Measurements from ENCODE around the gene LEKR1.
"Not testable (repeated sequence)": the region's sequence is repeated elsewhere in the genome, so short reads cannot be mapped to it uniquely, and the experiment has no call there.

The LEKR1 gene

DNA sequence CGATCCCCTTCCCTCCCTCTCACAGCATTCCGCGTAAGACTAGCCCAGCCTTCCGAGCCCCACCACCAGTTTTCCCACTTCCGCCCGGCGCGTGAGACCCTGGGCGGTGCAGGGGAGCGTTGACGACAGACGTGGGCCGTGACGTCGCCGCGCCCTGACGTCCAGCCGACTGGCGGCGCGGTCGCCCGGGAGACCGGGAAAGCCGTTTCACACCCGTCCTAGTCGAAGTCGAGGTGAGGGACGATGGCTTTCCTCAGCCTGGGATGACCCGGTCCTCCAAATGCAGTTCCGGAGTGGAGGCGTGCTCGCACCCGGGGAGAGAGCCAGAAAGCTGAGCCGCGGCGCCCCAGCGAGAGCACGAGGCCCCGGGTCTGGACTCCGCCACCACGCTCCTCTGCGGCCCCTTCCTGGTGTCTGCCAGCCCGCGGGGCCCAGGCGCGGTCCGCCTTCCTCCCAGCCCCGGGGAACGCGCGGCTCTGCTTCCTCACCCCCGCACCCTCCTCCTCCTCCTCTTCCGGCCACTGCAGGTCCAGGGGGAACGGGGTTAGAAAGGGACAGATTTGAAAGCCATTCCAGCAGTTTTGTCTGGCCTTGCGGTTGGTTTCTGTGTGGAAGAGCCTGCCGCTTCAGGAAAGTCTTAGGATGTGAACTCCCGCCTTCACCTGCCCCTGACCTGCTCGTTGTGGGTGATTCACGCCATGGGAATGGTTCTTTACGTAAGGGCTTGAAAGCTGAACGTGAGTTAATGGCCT, at the start of gene LEKR1:
LEKR1 (plus strand) TSS at position 210 of the 752 bp plus-strand sequence. CDS start 2,977 bp downstream, outside the sequence.
- peak; percentile 69 for DNase-seq

- no peak for DNase-seq
Observed at GRCh38 chr3:156776871-156777270, 49.3 kb upstream of the LEKR1 start.

GRCh38 chr3:156781310-156782230, 44.6 kb upstream of the LEKR1 start:
- no peak for DNase-seq

DNA sequence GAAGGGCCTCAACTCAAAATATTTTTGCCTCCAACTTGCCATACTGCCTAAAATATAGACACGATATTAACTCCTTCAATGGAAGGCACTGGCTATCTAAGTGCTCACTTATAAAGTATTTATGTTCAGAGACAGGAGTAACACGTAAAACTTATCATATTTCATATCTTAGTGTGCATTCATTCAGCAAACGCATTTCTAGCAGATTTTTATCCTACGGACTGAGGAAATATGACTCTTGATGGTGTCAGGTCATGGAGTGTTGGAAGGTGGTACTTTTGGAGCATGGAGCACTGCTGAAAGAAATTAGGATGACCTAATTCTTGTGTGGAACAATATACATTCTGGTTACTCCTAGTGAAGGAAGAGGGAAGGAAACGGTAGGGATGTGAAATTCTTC, 43.8 kb upstream of the LEKR1 start:
- no peak for DNase-seq

DNA sequence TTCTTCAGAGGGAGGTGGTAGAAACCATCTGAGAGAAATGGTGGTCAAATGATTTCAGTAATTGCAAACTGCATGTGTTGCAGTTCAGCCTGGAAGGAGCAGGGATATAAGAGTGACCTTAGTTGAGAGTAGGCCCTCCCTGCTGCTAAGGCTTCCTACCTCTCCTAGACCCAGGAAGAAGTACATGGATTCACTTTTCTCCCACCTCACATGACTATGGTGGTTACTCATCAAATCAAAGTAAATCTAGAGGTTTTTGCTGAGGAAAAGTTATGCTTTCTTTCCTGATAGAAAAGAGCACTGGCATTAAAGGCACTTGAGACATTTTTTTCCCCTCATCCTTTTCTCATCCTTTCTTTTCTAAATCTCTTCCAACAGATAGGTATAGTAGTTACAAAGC, 43.2 kb upstream of the LEKR1 start:
- no peak for DNase-seq

GRCh38 chr3:156787001-156787400, 39.2 kb upstream of the LEKR1 start:
- no peak for DNase-seq

DNA sequence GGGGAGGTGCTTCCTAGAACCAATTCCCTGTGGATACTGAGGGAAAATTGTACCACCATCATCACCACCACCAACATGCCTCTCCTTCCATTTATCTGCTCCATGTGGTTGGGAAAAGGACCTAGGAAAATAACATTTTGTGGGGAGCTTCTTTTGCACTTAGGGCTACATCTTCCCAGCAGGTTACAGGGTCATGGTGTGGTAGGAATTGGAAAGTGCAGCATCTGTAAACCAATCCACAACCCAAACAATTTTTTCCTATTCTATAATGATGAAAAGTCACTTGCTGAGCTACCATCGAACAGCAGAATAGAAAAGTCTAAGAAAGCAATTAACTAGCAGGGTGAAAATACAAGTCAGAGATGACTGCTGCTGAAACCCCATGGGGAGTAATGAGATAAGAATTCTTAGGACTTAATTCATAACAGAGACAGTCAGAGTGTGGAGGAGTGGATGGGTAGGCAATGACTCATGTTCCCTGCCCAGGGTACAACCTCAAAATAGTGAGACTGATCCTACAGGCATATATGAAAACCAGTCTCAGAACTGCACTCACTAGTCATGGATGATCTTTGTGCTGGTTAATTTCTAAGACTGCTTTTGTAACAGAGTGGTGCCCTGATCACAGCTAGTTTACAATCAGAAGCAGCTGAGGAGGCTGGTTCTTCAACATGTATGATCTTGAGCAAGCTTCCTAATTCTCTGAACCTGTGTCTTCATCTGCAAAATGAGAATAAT, 38.1 kb upstream of the LEKR1 start:
- no peak for DNase-seq

DNA sequence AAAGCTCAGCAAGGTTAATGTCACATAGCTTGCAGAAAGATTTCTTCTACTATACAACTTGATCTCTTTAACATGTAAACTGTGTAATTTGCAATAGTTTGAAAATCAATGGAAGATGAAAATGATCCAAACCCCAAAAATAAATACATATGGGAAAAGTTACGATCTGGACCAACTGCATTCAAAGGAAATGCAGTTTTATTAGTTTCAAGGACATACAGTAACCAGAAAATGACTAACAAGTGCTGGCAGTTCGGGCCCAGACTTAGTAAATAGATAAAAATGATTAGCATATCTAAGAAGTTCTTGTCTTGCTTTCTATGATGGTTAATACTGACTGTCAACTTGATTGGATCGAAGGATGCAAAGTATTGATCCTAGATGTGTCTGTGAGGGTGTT, 37.3 kb upstream of the LEKR1 start:
- no peak for DNase-seq

DNA sequence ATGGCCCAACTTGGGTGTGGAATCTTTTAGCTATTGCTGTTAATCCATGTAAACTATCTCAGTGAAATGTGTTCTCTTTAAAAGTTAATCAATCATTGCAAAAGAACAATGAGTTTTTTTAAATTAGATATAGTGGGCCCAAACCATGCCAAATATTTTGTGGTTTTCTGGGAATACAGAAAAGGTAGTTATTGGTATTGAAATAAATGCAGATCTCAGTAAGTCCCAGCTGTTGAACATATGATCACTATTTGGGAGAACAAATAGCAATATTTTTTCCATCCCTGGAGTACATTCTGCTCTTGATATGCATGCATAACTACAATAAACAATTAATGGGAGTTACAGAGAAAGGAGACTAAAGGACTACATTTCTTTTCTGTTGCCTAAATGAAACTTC, 36.0 kb upstream of the LEKR1 start:
- DNase-seq: no peak

DNA sequence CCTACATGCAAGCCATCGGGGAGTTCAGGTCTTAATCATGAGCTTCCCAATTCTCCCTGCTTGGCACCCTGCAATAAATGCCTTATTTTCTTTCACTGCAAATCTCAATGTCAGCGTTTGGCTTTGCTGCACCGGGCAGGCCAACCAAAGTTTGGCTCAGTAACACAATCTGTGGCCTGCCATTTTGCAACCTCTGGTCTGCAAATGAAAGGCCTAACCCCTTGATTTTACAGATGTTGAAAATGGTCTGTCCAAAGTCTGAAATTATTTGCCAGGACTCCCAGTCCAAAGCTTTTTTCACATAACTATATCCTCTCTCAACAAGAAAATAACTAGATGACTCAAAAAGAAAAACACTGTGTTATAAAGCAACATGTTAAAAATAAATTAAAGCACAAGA, 34.0 kb upstream of the LEKR1 start:
- DNase-seq: no peak

DNA sequence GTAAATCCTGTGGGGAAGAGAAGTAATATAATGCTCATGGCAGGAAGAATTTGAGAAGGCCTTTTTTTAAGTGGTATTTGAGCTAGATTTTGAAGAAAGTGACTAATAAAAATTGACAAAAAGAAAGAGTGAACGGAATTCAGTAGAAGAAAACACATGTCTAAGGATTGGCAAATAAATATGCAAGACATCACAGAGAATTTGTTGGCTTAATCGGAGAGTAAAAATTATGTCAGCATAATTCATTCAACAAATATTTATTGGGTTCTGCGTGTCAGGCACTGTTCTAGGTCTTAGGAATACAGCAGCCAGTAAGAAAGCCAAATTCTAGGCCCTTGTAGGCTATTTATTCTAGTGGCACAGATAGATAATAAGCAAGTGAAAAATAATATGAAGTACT, 33.6 kb upstream of the LEKR1 start:
- no peak for DNase-seq

DNA sequence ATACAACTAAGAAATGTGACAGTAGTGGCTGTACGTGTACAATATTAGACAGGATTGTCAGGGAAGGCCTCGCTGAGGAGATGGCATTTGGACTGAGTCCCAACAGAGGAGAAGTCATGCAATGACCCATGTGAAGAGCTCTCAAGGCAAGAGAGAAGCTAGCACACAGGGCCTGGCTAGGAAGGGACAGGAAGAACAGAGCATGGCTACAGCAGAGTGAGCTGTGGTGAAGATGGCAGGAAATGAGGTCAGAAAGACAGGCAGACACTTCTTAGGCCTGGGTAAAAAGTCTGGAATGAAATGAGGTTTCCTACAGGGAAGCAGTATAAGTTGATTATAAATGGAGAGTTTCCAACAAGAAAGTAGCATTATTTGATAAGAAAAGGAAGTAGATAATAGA, 33.2 kb upstream of the LEKR1 start:
- DNase-seq: peak; percentile 61

DNA sequence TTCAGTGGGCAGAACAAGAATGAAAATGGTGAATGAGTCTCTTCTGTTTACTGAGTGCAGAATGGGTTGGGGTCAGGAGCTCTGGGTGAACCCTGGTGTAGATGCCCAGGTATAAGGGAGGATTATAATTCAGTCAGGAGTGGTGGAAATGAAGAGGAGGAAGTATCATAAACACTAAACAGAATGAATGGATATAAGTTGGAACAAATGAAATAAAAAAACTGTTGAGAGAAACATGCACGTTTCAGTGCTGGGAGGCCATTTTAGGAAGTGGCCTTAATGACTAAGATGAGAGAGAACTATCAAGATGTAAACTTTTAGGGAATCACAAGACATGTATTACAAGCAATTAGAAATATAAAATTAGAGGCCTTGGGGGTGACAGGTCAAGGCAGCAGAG, 32.8 kb upstream of the LEKR1 start:
- DNase-seq: no peak

DNA sequence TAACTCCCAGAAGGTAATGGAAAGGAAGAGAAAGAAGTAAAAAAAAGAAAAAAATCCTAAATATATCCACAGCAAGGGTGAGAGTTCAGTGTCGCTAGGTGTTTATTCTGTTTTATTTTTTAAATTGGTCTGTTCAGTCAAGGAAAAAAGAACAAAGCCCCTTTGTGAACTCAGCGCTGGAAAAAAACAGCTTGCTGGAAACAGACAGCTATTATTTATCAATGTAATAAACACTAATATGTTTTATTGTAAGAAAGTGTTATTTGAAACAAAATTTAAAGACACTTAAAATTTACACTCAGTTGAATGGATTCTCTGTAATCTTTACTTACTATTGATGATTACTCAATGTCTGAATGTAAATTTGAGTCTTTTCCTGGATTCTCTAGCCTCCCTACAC, 32.3 kb upstream of the LEKR1 start:
- DNase-seq: no peak

DNA sequence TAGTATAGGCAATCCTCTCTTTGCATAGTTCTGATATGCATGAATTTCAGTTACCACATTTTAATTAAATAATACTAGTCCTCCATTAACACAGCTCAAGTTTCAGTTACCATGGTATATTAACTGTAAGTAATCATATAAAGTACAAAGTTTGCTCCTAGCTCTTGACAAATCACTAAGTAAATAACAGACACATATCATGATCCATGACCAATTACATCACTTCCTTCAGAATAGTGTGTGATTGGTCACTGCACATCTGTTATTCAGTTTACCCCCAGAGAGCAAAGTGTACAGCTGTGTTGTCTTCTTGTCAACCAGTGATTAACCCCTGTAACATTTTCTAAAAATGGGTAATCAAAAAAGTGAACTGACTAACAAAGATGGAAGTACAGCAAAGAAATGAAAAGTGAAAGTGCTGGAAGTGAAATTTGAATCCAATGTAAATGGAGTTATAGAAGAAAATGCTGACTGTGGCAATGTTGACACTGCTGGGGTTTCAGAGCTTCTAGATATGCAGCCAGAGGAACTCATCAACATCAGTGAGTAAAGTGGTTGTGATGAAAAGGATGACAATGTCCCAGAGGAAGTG, 30.2 kb upstream of the LEKR1 start:
- DNase-seq: no peak

- no peak for DNase-seq
Observed at GRCh38 chr3:156797368-156797767, 28.8 kb upstream of the LEKR1 start.

DNA sequence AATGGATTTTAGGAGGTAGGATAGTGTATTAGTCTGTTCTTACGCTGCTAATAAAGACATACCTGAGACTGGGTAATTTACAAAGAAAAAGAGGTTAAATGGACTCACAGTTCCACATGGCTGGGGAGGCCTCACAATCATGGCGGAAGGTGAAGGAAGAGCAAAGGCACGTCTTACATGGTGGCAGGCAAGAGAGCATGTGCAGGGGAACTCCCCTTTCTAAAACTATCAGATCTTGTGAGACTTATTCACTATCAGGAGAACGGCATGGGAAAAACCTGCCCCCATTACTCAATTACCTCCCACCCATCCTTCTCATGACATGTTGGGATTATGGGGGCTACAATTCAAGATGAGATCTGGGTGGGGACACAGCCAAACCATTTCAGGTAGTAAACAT, 25.9 kb upstream of the LEKR1 start:
- not testable (repeated sequence) for DNase-seq

DNA sequence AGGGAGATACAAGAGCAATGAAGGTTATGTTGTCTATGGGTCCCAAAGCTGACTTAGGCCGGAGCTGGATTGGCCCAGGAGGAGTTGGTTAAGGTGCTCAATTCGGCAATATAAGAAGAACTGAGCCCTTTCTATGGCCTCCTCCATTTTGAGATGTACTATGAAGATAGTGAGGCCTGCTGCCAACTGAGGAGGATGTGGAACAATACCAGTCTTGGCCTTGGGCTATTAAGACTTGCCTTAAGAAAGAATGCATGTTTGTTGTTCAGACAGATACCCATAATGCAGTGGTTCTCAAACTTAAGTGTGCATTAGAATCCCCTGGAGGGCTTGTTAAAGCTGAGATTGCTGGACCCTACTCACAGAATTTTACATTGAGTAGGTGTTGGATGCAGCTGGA, 24.4 kb upstream of the LEKR1 start:
- DNase-seq: no peak

GRCh38 chr3:156802821-156803606, 23.1 kb upstream of the LEKR1 start:
- DNase-seq: no peak

GRCh38 chr3:156803952-156804741, 22.0 kb upstream of the LEKR1 start:
- DNase-seq: no peak

GRCh38 chr3:156806698-156807097, 19.5 kb upstream of the LEKR1 start:
- DNase-seq: no peak
